PC-3 (cell line): ENCODE data around the gene SYT9. TPM values are rescaled to one million over a fixed set of nuclear protein-coding genes. Genes with fewer than 3 reads are reported as not detected.
A peak's percentile ranks its signal among the peaks of the same experiment; 100 is the strongest.

ENCODE experiments used
- ATAC-seq: fragments of 200-7000 bp; cut with Tn5 transposase; 2 replicates; pipeline ENCODE4 v1.9.1; 2020; ENCODE audit warnings: mild to moderate bottlenecking, moderate library complexity
- BruUV-seq: library from RNA; stranded (reverse); fragments of 400-500 nt; replicated peaks from 2 replicates; lab custom pipeline; 2021; lab: Mats Ljungman, UMichigan
- CTCF ChIA-PET: fragments of 300-600 bp; sonication (Branson Sonifier 250); formaldehyde crosslinking; loops from one replicate; lab custom pipeline; 2022; ENCODE audit warnings: antibody characterized with exemption; lab: Charles Lee
- POLR2A ChIA-PET: fragments of 300-600 bp; sonication (Branson Sonifier 250); formaldehyde crosslinking; loops from one replicate; lab custom pipeline; 2022; ENCODE audit warnings: antibody characterized with exemption; ENCODE audit not compliant: unreplicated experiment; lab: Charles Lee
- DNase-seq: peaks from one replicate; pipeline ENCODE4 v3.0.0-alpha.2; 2015
- H2AFZ ChIP-seq: fragments of 300-600 bp; sonication (generic); 2 replicates; pipeline ENCODE4 v1.6.0; 2016; ENCODE audit warnings: antibody characterized with exemption, low read length
- H3F3A ChIP-seq: fragments of 300-600 bp; sonication (generic); one replicate; pipeline ENCODE4 v1.6.0; 2017; ENCODE audit warnings: antibody characterized with exemption, low read length, control low read depth, mild to moderate bottlenecking; ENCODE audit not compliant: unreplicated experiment
- H3K27ac ChIP-seq: fragments of 300-600 bp; sonication (generic); 2 replicates; pipeline ENCODE4 v1.5.1; 2016; ENCODE audit warnings: mild to moderate bottlenecking, low read length
- H3K27me3 ChIP-seq: fragments of 300-600 bp; sonication (generic); 2 replicates; pipeline ENCODE4 v1.6.1; 2016; ENCODE audit warnings: low read length, mixed read lengths
- H3K36me3 ChIP-seq: fragments of 300-600 bp; sonication (generic); 2 replicates; pipeline ENCODE4 v1.6.1; 2016; ENCODE audit warnings: low read depth, mixed run types, low read length, mixed read lengths
- H3K4me1 ChIP-seq: fragments of 300-600 bp; sonication (generic); 2 replicates; pipeline ENCODE4 v1.5.1; 2016; ENCODE audit warnings: low read length; ENCODE audit not compliant: insufficient read depth
- H3K4me2 ChIP-seq: fragments of 300-600 bp; sonication (generic); 2 replicates; pipeline ENCODE4 v1.6.0; 2016; ENCODE audit warnings: low read length
- H3K4me3 ChIP-seq: fragments of 300-600 bp; sonication (generic); 2 replicates; pipeline ENCODE4 v1.5.1; 2016; ENCODE audit warnings: mild to moderate bottlenecking, low read length, mixed read lengths
- H3K79me2 ChIP-seq: fragments of 300-600 bp; sonication (generic); 2 replicates; pipeline ENCODE4 v1.6.1; 2017; ENCODE audit warnings: low read length, mixed read lengths
- H3K9ac ChIP-seq: fragments of 300-600 bp; sonication (generic); 2 replicates; pipeline ENCODE4 v1.6.0; 2016; ENCODE audit warnings: mild to moderate bottlenecking, low read length
- H3K9me2 ChIP-seq: fragments of 300-600 bp; sonication (generic); replicated peaks from 2 replicates; pipeline ENCODE4 v1.6.1; 2016; ENCODE audit warnings: mixed run types, low read length, mixed read lengths
- H3K9me3 ChIP-seq: fragments of 300-600 bp; sonication (generic); 2 replicates; pipeline ENCODE4 v1.6.1; 2016; ENCODE audit warnings: low read length, mixed read lengths
- H4K20me1 ChIP-seq: fragments of 300-600 bp; sonication (generic); 2 replicates; pipeline ENCODE4 v1.6.1; 2016; ENCODE audit warnings: low read length, mixed read lengths
- CTCF ChIP-seq: fragments of 300-600 bp; sonication (generic); conservative IDR thresholded peaks from 2 replicates; pipeline ENCODE4 v1.5.1; 2017; ENCODE audit warnings: antibody characterized with exemption, low read depth, mild to moderate bottlenecking, low read length
- EZH2 ChIP-seq: fragments of 300-600 bp; sonication (generic); IDR thresholded peaks from one replicate; pipeline ENCODE4 v1.6.1; 2017; ENCODE audit warnings: antibody characterized with exemption, mild to moderate bottlenecking, low read length; ENCODE audit not compliant: unreplicated experiment
- EZH2phosphoT487 ChIP-seq: fragments of 300-600 bp; sonication (generic); IDR thresholded peaks from 2 replicates; pipeline ENCODE4 v1.6.1; 2018; ENCODE audit warnings: mild to moderate bottlenecking, antibody characterized with exemption, low read length, borderline replicate concordance
- intact Hi-C: fragments of 100-400 bp; cut with micrococcal nuclease; formaldehyde crosslinking; loops from 2 replicates; pipeline ENCODE4 v1.9.0; 2023
- total RNA-seq: library from RNA; depleted of rRNA; stranded (reverse); fragments of >200 nt; gene quantifications from 2 replicates; pipeline ENCODE4 v1.2.3, GENCODE V29; 2014

SYT9 gene
- total RNA-seq, 1 experiment from 2014 or later, result 6.3 TPM

- no peak for TF ChIP-seq EZH2
- no peak for TF ChIP-seq CTCF
- TF ChIP-seq EZH2phosphoT487, result no peak
- H3F3A ChIP-seq, result no peaks in the 10 kb centered on the region
- DNase-seq (no peak), ATAC-seq (no peak)
- H3K27me3 ChIP-seq, result no peaks in the 10 kb centered on the region
- no peaks in the 10 kb centered on the region for H4K20me1 ChIP-seq
- BruUV-seq, result no TSS peak
- H3K79me2 ChIP-seq, result no peaks in the 10 kb centered on the region
- no peak overlapping the region for H3K4me3 ChIP-seq
- CTCF ChIA-PET, result interaction anchor here (2.1 kb wide), 1 partner anchor 136 kb away, joined by 8 read pairs; no protein-coding TSS in a partner anchor
- no peak overlapping the region for H2AFZ ChIP-seq
- no peak overlapping the region for H3K4me2 ChIP-seq
- POLR2A ChIA-PET, result no interaction called here
- intact Hi-C loops, result loop anchor here (2.0 to 5.0 kb wide), 2 partner anchors 32 to 181 kb away; no protein-coding TSS in a partner anchor
- no peak overlapping the region for H3K9ac ChIP-seq
- H3K36me3 ChIP-seq, result no peaks in the 10 kb centered on the region
- peaks cover 21% of the 10 kb centered on the region for H3K4me1 ChIP-seq
- H3K9me2 ChIP-seq, result no peaks in the 10 kb centered on the region
- H3K9me3 ChIP-seq, result no peaks in the 10 kb centered on the region
- H3K27ac ChIP-seq, result no peak overlapping the region
Measured at GRCh38 chr11:7279676-7280075, 28.0 kb downstream of the SYT9 start.

- ATAC-seq, result peak; percentile 95
- Histone ChIP-seq H3K27me3 (no peaks in the 10 kb centered on the region), H3K9ac (no peak overlapping the region), H3K9me2 (no peaks in the 10 kb centered on the region), H2AFZ (no peak overlapping the region), H3K79me2 (no peaks in the 10 kb centered on the region), H3K9me3 (no peaks in the 10 kb centered on the region), H3K4me2 (0 out of 2 replicates have a peak overlapping the region, but pooled peaks have one; percentile 31), H3F3A (no peaks in the 10 kb centered on the region), H3K4me3 (no peak overlapping the region), H4K20me1 (no peaks in the 10 kb centered on the region), H3K4me1 (peaks cover 21% of the 10 kb centered on the region), H3K27ac (no peak overlapping the region), H3K36me3 (no peaks in the 10 kb centered on the region)
- TF ChIP-seq CTCF (no peak), EZH2 (no peak), EZH2phosphoT487 (no peak)
- intact Hi-C loops, result loop anchor here (1.0 to 5.0 kb wide), 2 partner anchors 34 to 161 kb away; no protein-coding TSS in a partner anchor
- BruUV-seq, result no TSS peak
- POLR2A ChIA-PET, result interaction anchor here (0.6 kb wide), 1 partner anchor 189 kb away, joined by 3 read pairs; no protein-coding TSS in a partner anchor
- CTCF ChIA-PET, result no interaction called here
- peak; percentile 92 for DNase-seq
Measured at GRCh38 chr11:7281079-7281478, 29.4 kb downstream of the SYT9 start.

GRCh38 chr11:7281809-7282208 is 30.1 kb downstream of the SYT9 start:
- CTCF ChIA-PET, result no interaction called here
- intact Hi-C loops, result loop anchor here (1.0 to 5.0 kb wide), 2 partner anchors 35 to 160 kb away; no protein-coding TSS in a partner anchor
- Histone ChIP-seq H4K20me1 (no peaks in the 10 kb centered on the region), H3K9me3 (no peaks in the 10 kb centered on the region), H3K9ac (no peak overlapping the region), H3K79me2 (no peaks in the 10 kb centered on the region), H3K36me3 (no peaks in the 10 kb centered on the region), H3K4me2 (peak overlapping the region; percentile 27; the same call in 1 of the 2 replicates), H3K4me1 (peaks cover 21% of the 10 kb centered on the region), H3K27me3 (no peaks in the 10 kb centered on the region), H3K27ac (no peak overlapping the region), H3F3A (no peaks in the 10 kb centered on the region), H3K9me2 (no peaks in the 10 kb centered on the region), H3K4me3 (no peak overlapping the region), H2AFZ (no peak overlapping the region)
- TF ChIP-seq CTCF (no peak), EZH2 (no peak), EZH2phosphoT487 (no peak)
- POLR2A ChIA-PET, result interaction anchor here (0.6 kb wide), 1 partner anchor 56 kb away, joined by 3 read pairs; no protein-coding TSS in a partner anchor
- ATAC-seq (peak; percentile 42), DNase-seq (peak; percentile 27)
- no TSS peak for BruUV-seq
